GM12878 (cell line): Measurements from ENCODE around the gene CD52. TPM values are rescaled to one million over a fixed set of nuclear protein-coding genes. Genes with fewer than 3 reads are reported as not detected.

Experiments
- ATAC-seq: fragments of 200-7000 bp; cut with Tn5 transposase; 3 replicates; pipeline ENCODE4 v1.9.1; 2020; ENCODE audit warnings: mild to moderate bottlenecking, moderate library complexity
- BruUV-seq: library from RNA; stranded (reverse); fragments of 400-500 nt; replicated peaks from 2 replicates; lab custom pipeline; 2021; lab: Mats Ljungman, UMichigan
- CTCF ChIA-PET: fragments of 300-600 bp; sonication (Branson Sonifier 250); formaldehyde crosslinking; extraction: SDS; loops from one replicate; lab custom pipeline; 2021; ENCODE audit warnings: inconsistent platforms; lab: Yijun Ruan, JAX
- POLR2A ChIA-PET: fragments of 350-600 bp; formaldehyde crosslinking; extraction: SDS; loops from one replicate; lab custom pipeline; 2021; ENCODE audit warnings: inconsistent platforms; lab: Charles Lee
- RAD21 ChIA-PET: fragments of 300-600 bp; sonication (Branson Sonifier 250); formaldehyde crosslinking; loops from one replicate; lab custom pipeline; 2023; ENCODE audit warnings: antibody characterized with exemption; ENCODE audit not compliant: unreplicated experiment; lab: Charles Lee
- SMC1A ChIA-PET: fragments of 300-600 bp; sonication (Branson Sonifier 250); formaldehyde crosslinking; loops from one replicate; lab custom pipeline; 2023; ENCODE audit not compliant: unreplicated experiment, uncharacterized antibody; lab: Charles Lee
- DNase-seq: peaks from one replicate; pipeline ENCODE4 v3.0.0-alpha.2; 2011; ENCODE audit warnings: low read depth, low spot score
- FAIRE-seq: peaks from 3 replicates; lab custom pipeline; 2011; peaks lifted over from hg19 to GRCh38; lab: Jason Lieb, UNC
- H2AFZ ChIP-seq: 2 replicates; pipeline ENCODE4 v1.6.0; 2011; ENCODE audit warnings: low read depth, low read length, control low read depth; ENCODE audit not compliant: control insufficient read depth
- H3K27ac ChIP-seq: 2 replicates; pipeline ENCODE4 v1.5.1; 2011; ENCODE audit warnings: control low read depth; ENCODE audit not compliant: control insufficient read depth, insufficient read depth
- H3K27me3 ChIP-seq, 2 experiments: replicated peaks in 1 of 2; 2 replicates each; pipeline versions ENCODE4 v1.6.0 to v1.6.1; 2011; ENCODE audit warnings: low read length in 1 of 2; ENCODE audit not compliant: control insufficient read depth in 2 of 2, insufficient read depth in 2 of 2
- H3K36me3 ChIP-seq, 2 experiments: 2 replicates each; pipeline ENCODE4 v1.5.1; 2011; ENCODE audit warnings: low read length in 1 of 2; ENCODE audit not compliant: control insufficient read depth in 2 of 2, insufficient read depth in 2 of 2
- H3K4me1 ChIP-seq: 2 replicates; pipeline ENCODE4 v1.6.1; 2011; ENCODE audit warnings: mild to moderate bottlenecking, low read length, moderate library complexity, mixed read lengths; ENCODE audit not compliant: control insufficient read depth, insufficient read depth
- H3K4me2 ChIP-seq: 2 replicates; pipeline ENCODE4 v1.6.0; 2011; ENCODE audit warnings: control low read depth; ENCODE audit not compliant: control insufficient read depth, insufficient read depth
- H3K4me3 ChIP-seq: fragments of 200-600 bp; sonication (generic); 2 replicates; pipeline ENCODE4 v1.5.1; 2016
- H3K79me2 ChIP-seq: 2 replicates; pipeline ENCODE4 v1.6.0; 2011; ENCODE audit warnings: low read length; ENCODE audit not compliant: control insufficient read depth, insufficient read depth
- H3K9ac ChIP-seq: 2 replicates; pipeline ENCODE4 v1.8.0; 2011; ENCODE audit warnings: low read length, control low read depth, mixed read lengths; ENCODE audit not compliant: control insufficient read depth, insufficient read depth
- H3K9me3 ChIP-seq: replicated peaks from 3 replicates; pipeline ENCODE4 v1.5.1; 2011; ENCODE audit warnings: mild to moderate bottlenecking, low read length; ENCODE audit not compliant: control insufficient read depth, insufficient read depth
- H4K20me1 ChIP-seq: 2 replicates; pipeline ENCODE4 v1.6.0; 2011; ENCODE audit not compliant: control insufficient read depth, insufficient read depth
- DPF2 ChIP-seq: fragments of 450-650 bp; IDR thresholded peaks from 2 replicates; pipeline ENCODE4 v1.6.1; 2017; ENCODE audit warnings: mild to moderate bottlenecking
- KDM1A ChIP-seq: fragments of 200-600 bp; sonication (generic); IDR thresholded peaks from 2 replicates; pipeline ENCODE4 v1.6.1; 2016; ENCODE audit warnings: borderline replicate concordance
- NFYB ChIP-seq: IDR thresholded peaks from 2 replicates; pipeline ENCODE4 v1.6.1; 2011; ENCODE audit warnings: low read depth, mild to moderate bottlenecking, low read length, improper control_type of control experiment, moderate library complexity; ENCODE audit not compliant: insufficient read depth
- NR2C2 ChIP-seq: IDR thresholded peaks from 2 replicates; pipeline ENCODE4 v1.6.1; 2011; ENCODE audit warnings: borderline replicate concordance, low read depth; ENCODE audit not compliant: control insufficient read depth, insufficient read length
- PAX8 ChIP-seq: fragments of 450-650 bp; IDR thresholded peaks from 2 replicates; pipeline ENCODE4 v1.6.1; 2017; ENCODE audit warnings: mild to moderate bottlenecking, moderate library complexity
- RB1 ChIP-seq: fragments of 450-650 bp; formaldehyde crosslinking; IDR thresholded peaks from 2 replicates; pipeline ENCODE4 v1.6.1; 2017; ENCODE audit warnings: mild to moderate bottlenecking, borderline replicate concordance
- ZNF207 ChIP-seq: fragments of 450-650 bp; IDR thresholded peaks from 2 replicates; pipeline ENCODE4 v1.6.1; 2014; ENCODE audit warnings: antibody characterized with exemption, mild to moderate bottlenecking, borderline replicate concordance
- ZNF384 ChIP-seq: IDR thresholded peaks from 2 replicates; pipeline ENCODE4 v1.6.1; 2012; ENCODE audit warnings: low read depth, mild to moderate bottlenecking, low read length, improper control_type of control experiment, borderline replicate concordance
- WGBS: methylation state at CpG from one replicate; pipeline ENCODE4 v1.1.6; 2016; ENCODE audit warnings: low lambda C conversion rate; ENCODE audit not compliant: insufficient replicate concordance, insufficient coverage; ENCODE audit errors: missing lambda C conversion rate; 5-methylcytosine and 5-hydroxymethylcytosine counted together
- in situ Hi-C: fragments of 300-500 bp; cut with MboI; formaldehyde crosslinking; loops from 9 replicates; pipeline ENCODE4 v1.14.3; 2018; ENCODE audit warnings: mixed read lengths
- intact Hi-C: fragments of 100-400 bp; cut with micrococcal nuclease; formaldehyde crosslinking; loops from one replicate; pipeline ENCODE4 v1.14.2; 2022; ENCODE audit not compliant: unreplicated experiment
- polyA plus RNA-seq, 11 experiments: library from polyadenylated mRNA; depleted of rRNA in 4 of 11; unstranded in 6 of 11; stranded (reverse) in 5 of 11; fragments of >200 nt; fragmentation: Nextera tagmentation in 4 of 11; fragmentation: Illumina TruSeq in 1 of 11; extraction: Ambion mirVana in 4 of 11; extraction: Trizol in 1 of 11; gene quantifications; 1 replicate in 1 of 11; 2 replicates in 10 of 11; pipeline versions ENCODE4 v1.2.1 to v1.2.3, GENCODE V29; 2011 to 2016; ENCODE audit warnings: inconsistent platforms in 2 of 11, missing spikeins in 2 of 11, low read depth in 1 of 11
- total RNA-seq, 4 experiments: library from RNA; depleted of rRNA in 3 of 4; stranded (reverse); fragments of >200 nt in 3 of 4; fragmentation: Illumina TruSeq in 1 of 4; extraction: Trizol in 1 of 4; gene quantifications; 2 replicates each; pipeline versions ENCODE4 v1.2.1 to v1.2.3, GENCODE V29; 2013 to 2021
- TF ChIP-seq, protein P1 (sequence below): IDR thresholded peaks from 2 replicates; pipeline ENCODE4 v1.6.1; 2012; ENCODE audit warnings: improper control_type of control experiment, low read depth, low read length; ENCODE audit not compliant: insufficient replicate concordance
- TF ChIP-seq, protein P2 (sequence below): fragments of 450-650 bp; IDR thresholded peaks from 2 replicates; pipeline ENCODE4 v1.6.1; 2017; ENCODE audit warnings: borderline replicate concordance
- TF ChIP-seq, protein P3 (sequence below): IDR thresholded peaks from 2 replicates; pipeline ENCODE4 v1.6.1; 2012; ENCODE audit warnings: low read length, inconsistent platforms

CD52 gene
- total and polyA plus RNA-seq, 10 of the 15 experiments (the other 5 are each of a cell fraction or from before 2014, with no cell fraction given): 237 to 2,736 (median 532) TPM

DNA sequence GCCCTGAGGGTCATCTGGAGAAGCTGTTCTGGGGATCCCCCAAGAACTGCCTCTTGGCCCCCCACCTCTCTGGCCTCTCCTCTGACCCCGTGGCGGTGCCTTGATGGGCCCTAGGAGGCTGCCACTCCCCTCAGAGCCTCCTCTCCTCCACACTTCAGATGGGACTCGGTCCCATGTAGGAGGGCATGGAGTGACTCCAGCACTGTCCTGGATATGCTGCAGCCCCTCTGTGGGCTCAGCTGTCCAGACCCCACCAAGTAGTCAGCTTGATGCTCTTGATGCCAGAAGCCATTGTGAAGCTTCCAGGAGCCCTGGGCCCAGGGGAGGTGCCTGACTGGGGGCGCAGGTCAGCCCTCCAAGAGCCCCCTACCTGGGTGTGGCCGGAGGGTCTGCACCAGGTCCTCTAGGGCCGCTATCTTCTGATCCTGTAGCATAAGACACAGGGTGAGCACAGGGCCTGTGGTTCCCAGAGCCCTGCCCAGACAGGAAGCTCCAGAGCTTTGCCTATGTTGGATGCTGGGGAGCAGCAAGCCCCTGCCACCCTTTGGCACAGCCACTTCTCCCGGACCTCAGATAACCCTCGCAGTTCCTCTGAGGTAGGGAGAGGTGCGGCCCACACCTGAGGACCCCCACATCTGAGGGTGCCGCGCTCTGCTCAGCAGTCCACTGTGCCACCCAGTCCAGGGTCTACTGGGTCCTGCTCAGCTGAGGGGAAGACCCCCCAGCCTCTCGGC is 20.5 kb upstream of the CD52 start (continued):
- TF ChIP-seq PAX8 (no peak), NFYB (no peak)
- TF ChIP-seq, all 136 proteins: peak for 0

DNA sequence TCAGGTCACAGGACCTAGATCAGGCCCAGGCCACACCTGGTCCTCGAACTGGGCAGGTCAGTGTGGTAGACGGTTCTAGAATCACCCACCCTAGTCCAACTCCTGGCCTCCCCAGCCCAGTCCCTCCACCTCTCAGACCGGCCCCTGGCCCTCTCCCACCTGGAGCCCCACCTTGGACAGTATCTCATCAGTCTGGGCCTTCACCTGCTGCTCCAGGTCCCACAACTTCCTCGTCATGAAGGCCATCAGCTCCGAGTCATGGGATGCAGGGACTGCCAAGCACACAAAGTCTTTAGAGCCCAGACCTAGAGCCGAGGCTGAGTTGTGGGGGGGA is 20.0 kb upstream of the CD52 start:
- Histone ChIP-seq H3K9me3 (no peaks in the 10 kb centered on the region), H2AFZ (no peak overlapping the region), H3K36me3 (no peaks in the 10 kb centered on the region; a peak in 1 of 4 replicates), H3K4me2 (no peak overlapping the region), H3K27me3 (no peaks in the 10 kb centered on the region), H3K79me2 (no peaks in the 10 kb centered on the region), H3K4me1 (no peaks in the 10 kb centered on the region), H3K4me3 (no peak overlapping the region), H3K9ac (no peak overlapping the region), H4K20me1 (no peaks in the 10 kb centered on the region), H3K27ac (no peak overlapping the region)
- 72% methylated on average over 6 of the region's 6 CpGs for WGBS
- ChIA-PET RAD21 (interaction anchor here (0.8 kb wide), 1 partner anchor 18 kb away, joined by 3 read pairs; no protein-coding TSS in a partner anchor), SMC1A (no interaction called here), CTCF (interaction anchor here (1.7 kb wide), 1 partner anchor 9 kb away, joined by 5 read pairs; no protein-coding TSS in a partner anchor), POLR2A (interaction anchor here (0.7 to 1.0 kb wide), 2 partner anchors 9 to 18 kb away, joined by 3 read pairs; no protein-coding TSS in a partner anchor)
- no TSS peak for BruUV-seq
- in situ Hi-C loops (no loop called here), intact Hi-C loops (no loop called here)
- TF ChIP-seq DPF2 (no peak), ZNF384 (no peak), KDM1A (no peak), RB1 (no peak), ZNF207 (no peak), NR2C2 (no peak)
- TF ChIP-seq, protein P1, sequence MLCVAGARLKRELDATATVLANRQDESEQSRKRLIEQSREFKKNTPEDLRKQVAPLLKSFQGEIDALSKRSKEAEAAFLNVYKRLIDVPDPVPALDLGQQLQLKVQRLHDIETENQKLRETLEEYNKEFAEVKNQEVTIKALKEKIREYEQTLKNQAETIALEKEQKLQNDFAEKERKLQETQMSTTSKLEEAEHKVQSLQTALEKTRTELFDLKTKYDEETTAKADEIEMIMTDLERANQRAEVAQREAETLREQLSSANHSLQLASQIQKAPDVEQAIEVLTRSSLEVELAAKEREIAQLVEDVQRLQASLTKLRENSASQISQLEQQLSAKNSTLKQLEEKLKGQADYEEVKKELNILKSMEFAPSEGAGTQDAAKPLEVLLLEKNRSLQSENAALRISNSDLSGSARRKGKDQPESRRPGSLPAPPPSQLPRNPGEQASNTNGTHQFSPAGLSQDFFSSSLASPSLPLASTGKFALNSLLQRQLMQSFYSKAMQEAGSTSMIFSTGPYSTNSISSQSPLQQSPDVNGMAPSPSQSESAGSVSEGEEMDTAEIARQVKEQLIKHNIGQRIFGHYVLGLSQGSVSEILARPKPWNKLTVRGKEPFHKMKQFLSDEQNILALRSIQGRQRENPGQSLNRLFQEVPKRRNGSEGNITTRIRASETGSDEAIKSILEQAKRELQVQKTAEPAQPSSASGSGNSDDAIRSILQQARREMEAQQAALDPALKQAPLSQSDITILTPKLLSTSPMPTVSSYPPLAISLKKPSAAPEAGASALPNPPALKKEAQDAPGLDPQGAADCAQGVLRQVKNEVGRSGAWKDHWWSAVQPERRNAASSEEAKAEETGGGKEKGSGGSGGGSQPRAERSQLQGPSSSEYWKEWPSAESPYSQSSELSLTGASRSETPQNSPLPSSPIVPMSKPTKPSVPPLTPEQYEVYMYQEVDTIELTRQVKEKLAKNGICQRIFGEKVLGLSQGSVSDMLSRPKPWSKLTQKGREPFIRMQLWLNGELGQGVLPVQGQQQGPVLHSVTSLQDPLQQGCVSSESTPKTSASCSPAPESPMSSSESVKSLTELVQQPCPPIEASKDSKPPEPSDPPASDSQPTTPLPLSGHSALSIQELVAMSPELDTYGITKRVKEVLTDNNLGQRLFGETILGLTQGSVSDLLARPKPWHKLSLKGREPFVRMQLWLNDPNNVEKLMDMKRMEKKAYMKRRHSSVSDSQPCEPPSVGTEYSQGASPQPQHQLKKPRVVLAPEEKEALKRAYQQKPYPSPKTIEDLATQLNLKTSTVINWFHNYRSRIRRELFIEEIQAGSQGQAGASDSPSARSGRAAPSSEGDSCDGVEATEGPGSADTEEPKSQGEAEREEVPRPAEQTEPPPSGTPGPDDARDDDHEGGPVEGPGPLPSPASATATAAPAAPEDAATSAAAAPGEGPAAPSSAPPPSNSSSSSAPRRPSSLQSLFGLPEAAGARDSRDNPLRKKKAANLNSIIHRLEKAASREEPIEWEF: no peak
- TF ChIP-seq, protein P2, sequence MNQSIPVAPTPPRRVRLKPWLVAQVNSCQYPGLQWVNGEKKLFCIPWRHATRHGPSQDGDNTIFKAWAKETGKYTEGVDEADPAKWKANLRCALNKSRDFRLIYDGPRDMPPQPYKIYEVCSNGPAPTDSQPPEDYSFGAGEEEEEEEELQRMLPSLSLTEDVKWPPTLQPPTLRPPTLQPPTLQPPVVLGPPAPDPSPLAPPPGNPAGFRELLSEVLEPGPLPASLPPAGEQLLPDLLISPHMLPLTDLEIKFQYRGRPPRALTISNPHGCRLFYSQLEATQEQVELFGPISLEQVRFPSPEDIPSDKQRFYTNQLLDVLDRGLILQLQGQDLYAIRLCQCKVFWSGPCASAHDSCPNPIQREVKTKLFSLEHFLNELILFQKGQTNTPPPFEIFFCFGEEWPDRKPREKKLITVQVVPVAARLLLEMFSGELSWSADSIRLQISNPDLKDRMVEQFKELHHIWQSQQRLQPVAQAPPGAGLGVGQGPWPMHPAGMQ: no peak
- TF ChIP-seq, protein P3, sequence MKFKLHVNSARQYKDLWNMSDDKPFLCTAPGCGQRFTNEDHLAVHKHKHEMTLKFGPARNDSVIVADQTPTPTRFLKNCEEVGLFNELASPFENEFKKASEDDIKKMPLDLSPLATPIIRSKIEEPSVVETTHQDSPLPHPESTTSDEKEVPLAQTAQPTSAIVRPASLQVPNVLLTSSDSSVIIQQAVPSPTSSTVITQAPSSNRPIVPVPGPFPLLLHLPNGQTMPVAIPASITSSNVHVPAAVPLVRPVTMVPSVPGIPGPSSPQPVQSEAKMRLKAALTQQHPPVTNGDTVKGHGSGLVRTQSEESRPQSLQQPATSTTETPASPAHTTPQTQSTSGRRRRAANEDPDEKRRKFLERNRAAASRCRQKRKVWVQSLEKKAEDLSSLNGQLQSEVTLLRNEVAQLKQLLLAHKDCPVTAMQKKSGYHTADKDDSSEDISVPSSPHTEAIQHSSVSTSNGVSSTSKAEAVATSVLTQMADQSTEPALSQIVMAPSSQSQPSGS: no peak
- FAIRE-seq (no peak), ATAC-seq (no peak), DNase-seq (no peak)
